H1 (cell line): Measurements from ENCODE around the gene RAD51B. TPM values are rescaled to one million over a fixed set of nuclear protein-coding genes. Genes with fewer than 3 reads are reported as not detected.

Experiments used
- BRCA1 ChIP-seq: IDR thresholded peaks from 2 replicates; pipeline ENCODE4 v1.6.1; 2012; ENCODE audit warnings: low read depth, low read length, improper control_type of control experiment
- polyA plus RNA-seq, 7 experiments: library from polyadenylated mRNA; depleted of rRNA in 3 of 7; stranded (reverse) in 5 of 7; unstranded in 2 of 7; fragments of >200 nt in 5 of 7; fragments of 200-250 nt in 2 of 7; gene quantifications; 1 replicate in 5 of 7; 2 replicates in 1 of 7; 4 replicates in 1 of 7; pipeline versions ENCODE4 v1.2.1 to v1.2.3, GENCODE V29; 2011 to 2013; ENCODE audit warnings: missing spikeins in 2 of 7, mixed read lengths in 2 of 7
- total RNA-seq: library from RNA; stranded (reverse); fragmentation: NEBNext Ultra II Directional; extraction: Animal tissue kit (Norgen Biotek cat#: 25700); gene quantifications from 2 replicates; pipeline ENCODE4 v1.2.1, GENCODE V29; 2021

RAD51B gene
- total and polyA plus RNA-seq, 2 of the 8 experiments (the other 6 are each of a cell fraction or from before 2014, with no cell fraction given), result 3.9 to 14.9 TPM

- no peak for TF ChIP-seq BRCA1
Measured at GRCh38 chr14:67940486-67941455, 121.2 kb downstream of the RAD51B start (continued).
